HG02642 (cell line): ENCODE results near the gene LRRC15.

ENCODE experiments used
- ATAC-seq: cut with Tn5 transposase; IDR thresholded peaks from one replicate; pipeline ENCODE4 v1.9.1; 2021; ENCODE audit warnings: mild to moderate bottlenecking; ENCODE audit not compliant: unreplicated experiment, poor library complexity

The LRRC15 gene

DNA sequence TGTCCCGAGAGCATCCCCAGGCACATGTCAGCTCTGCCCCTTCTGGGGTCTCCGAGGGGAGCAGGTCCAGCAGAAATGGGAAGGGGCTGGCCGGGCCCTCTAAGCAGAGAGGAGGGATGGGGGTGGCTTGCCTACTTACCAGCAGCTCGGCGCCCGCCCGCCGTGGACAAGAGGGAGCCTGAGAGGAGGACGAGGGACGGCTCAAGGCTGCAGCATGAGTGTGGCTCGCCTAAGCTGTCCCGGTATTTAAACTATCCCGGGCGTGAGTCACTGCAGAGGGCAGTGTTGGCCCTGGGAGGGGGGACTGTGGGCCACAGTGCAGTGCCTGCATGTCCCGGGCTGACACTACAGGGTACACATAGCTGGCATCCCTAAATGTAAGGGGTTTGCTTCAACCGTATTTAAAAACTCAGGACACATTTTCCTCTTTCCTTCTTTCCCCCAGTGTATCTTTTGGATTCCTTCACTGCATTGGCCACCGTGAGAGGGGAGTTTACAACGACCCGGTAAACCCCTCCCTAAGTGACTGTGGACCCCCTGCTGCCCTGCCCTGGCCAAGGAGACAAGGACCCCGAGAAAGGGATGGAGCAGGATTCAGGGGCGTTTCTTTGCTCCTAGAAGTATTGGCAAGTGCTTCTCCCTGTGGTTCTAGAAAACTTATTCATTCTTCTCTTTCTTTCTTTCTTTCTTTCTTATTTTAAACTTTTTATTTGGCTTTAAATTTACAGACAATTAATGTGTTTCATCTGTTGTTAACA lies at the start of gene LRRC15:
Gene LRRC15 (minus strand): TSS at position 222 of the 758 bp plus-strand sequence. CDS start 8,700 bp downstream, outside the sequence.
- ATAC-seq: no peak

GRCh38 chr3:194418671-194419070 lies 49.1 kb upstream of the LRRC15 start:
- ATAC-seq: no peak

DNA sequence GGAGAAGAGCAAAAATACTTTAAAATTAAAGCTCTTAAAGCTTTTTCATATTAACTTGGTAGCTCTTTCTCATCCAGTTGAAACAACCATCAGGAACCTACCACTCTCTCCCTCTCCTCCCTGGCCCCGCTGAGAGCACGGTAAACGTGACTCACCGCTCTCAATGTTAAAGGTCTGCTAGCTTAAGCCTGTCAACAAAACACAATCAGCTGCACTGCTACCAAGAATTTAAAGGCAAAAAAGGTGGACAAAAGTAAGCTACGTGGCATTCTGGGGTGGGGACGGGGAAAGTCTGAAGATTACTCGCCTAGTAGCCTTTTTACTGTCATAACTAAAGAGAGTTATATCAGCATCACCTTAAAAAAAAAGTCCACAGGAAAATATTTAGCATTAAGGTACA lies 37.9 kb upstream of the LRRC15 start:
- no peak for ATAC-seq

DNA sequence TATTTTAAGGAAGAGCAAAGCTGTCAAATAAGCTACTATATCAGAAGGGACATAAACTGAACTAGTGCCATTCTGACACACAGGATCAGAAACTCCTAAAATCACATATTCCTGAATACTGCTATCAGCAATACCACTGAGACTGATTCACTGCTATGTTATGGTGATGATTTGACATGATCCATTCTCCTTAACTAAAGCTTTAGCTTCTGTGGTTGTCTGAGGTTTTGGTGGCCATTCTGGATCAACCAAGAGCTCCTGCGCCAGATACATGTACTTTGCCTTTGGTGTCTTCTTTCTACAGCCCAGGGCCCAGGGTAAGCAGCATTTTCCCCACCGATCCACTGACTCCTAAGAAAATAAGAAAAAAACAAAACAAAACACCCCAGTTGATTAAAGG lies 36.2 kb upstream of the LRRC15 start:
- no peak for ATAC-seq

GRCh38 chr3:194404365-194405140 lies 35.0 kb upstream of the LRRC15 start:
- no peak for ATAC-seq

DNA sequence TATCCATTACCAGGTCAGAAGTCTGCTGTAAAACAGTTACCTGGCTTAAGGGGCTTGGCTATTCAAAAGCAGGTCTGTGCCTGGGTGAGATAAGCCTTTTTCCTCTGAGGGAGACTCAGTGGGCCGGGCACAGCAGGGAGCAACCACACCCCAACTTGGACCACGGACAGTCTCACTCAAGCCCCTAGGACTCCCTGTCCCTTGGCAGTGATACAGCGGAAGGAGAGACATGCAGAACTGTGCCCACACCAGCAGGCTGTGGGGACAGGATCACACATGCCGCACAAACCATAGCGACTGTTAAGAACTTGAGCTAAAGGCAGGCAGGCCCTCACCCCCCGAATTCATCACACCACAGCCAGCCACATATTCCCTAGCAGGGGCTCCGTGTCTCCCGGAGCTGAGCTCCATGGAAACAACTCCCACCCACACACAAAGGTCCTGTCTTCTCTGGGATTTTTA lies 32.4 kb upstream of the LRRC15 start:
- ATAC-seq: no peak

GRCh38 chr3:194401346-194401745 lies 31.8 kb upstream of the LRRC15 start:
- ATAC-seq: no peak

DNA sequence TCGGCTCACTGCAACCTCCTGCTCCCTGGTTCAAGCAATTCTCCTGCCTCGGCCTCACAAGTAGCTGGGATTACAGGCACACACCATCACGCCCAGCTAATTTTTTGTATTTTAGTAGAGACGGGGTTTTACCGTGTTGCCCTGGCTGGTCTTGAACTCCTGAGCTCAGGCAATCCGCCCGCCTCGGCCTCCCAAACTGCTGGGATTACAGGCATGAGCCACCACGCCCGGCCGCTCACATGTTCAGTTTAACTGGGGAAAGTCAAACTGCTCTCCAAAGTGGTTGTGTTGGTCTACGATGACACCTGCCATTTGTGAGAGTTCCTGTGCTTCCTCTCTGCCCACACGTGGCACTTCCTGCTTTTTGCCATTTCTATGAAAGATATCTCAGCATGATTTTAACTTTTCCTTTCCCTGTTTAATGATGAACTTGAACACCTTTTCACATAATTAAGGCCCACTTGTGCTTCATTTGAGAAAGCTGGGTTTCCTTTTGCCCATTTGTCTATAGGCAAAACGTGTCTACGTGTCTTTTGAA lies 30.4 kb upstream of the LRRC15 start:
- ATAC-seq: no peak

DNA sequence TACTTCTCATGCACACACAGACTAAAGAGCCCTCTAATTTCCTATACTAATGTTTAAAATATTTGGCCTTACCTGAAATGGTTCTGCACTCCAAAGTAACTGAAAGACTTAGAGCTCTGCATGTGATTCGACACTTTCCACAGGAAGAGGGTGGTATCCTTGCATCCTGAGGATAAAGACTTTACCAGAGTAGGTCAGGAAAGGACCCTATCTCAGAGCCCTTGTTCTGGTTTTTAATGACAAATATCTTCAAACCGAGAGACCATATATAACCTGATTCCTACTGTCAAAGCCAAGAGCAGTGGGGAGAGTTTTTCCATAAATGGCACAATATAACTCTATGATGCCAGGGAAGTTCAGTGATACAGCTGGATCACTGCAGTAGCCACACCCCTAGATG lies 29.6 kb upstream of the LRRC15 start, which contains the start of gene GP5:
Gene GP5 (minus strand): TSS at position 101 of the 400 bp plus-strand sequence. CDS start 984 bp downstream, outside the sequence.
- no peak for ATAC-seq

- ATAC-seq: no peak
Measured at GRCh38 chr3:194397757-194398312, 28.3 kb upstream of the LRRC15 start.

DNA sequence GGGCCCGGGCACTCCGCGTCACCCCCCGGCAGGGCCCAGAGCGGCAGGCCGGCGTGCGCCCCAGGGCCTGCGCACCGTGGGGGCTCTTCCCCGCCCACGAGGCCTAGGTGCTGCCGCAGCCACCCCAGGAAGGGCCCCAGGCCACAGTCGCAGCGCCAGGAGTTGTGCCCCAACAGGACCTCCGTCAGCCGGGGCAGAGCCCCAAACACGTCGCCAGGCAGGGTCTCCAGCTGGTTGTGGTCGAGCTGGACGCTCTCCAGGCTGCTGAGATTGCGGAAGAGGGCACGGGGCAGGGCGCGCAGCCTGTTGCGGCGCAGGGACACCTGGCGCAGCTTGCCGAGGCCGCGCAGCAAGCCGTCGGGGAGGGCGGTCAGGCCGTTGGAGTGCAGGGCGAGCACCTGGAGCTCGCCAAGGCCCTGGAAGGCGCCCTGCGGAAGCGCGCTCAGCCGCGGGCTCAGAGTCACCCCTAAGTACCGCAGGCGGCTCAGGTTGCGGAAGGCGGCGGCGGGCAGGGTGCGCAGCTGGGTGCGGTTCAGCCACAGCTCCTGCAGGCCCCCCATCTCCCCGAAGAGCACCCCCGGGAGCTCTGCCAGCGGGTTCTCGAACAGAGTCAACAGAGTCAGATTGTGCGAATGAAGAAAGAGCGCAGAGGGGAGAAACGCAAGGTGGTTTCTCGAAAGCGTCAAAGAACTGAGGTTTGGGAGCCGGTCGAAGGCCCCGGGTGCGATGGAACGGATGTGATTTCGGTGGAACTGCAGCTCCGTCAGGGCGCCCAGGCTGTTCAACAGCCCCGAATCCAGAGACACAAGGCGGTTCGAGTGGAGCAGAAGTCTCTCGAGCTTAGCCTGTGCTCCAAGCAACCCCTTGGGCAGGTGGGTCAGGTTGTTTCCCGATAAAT lies 27.6 kb upstream of the LRRC15 start:
- no peak for ATAC-seq

DNA sequence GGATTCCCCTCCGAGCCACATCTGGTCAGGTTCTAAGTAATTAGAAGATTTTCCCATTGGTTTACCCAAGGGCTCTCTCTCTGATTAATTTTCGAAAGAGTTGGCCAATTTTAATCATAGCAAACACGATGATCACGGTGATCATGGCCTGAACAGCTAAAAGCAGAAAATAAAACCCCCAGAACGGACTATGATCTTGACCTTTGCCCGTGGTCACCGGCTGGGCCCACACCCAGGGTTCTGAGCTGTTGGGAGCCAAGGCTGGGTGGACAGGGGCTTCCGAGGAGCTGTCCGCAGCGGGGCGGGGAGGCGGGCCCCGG lies 27.0 kb upstream of the LRRC15 start:
- ATAC-seq: no peak

DNA sequence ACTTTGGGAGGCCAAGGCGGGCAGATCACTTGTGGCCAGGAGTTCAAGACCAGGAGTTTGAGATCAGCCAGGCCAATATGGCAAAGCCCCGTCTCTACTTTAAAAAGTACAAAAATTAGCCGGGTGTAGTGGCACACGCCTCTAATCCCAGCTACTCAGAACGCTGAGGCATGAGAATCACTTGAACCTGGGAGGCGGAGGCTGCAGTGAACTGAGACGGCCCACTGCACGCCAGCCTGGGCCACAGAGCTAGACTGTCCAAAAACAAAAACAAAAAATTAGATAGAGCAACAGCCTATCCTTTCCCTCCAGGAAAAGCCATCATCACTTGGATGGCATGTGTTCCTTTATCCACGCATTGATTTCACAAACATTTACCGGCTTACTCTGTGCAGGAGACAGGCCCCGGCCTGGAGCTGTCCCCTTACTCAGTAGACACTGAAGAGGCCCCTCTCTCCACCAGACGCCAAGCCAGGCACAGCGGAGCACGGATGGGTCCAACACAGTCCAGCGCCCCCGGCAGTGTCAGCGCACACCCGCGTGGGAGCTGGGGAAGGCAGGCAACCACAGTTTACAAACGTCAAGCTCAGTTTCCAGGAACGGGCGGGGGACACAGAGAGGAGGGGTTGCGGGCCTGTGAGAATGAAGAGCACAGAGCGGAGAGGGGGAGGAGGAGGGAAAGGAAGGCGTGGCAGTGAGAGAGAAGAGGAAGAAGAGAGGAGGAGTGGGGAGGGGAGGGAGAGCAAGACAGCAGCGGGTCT lies 26.4 kb upstream of the LRRC15 start:
- no peak for ATAC-seq

GRCh38 chr3:194395212-194395611 lies 25.7 kb upstream of the LRRC15 start:
- ATAC-seq: no peak

DNA sequence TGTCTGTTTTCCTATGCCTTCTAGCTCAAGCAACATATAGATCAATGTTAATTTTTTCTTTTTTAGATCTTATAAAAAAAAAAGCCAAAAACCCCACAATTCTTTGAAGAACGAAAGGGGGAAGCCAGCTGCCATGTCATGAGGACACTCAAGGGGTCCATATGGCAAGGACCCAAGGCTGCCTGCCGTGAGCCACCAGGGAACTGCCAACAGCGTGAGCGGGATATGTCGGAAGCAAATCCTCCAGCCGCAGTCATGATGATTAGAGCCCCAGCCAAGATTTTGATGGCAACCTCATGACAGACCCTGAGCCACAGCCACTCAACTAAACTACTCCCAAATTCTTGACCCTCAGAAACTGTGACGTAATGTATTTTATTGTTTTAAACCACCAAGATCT lies 23.0 kb upstream of the LRRC15 start:
- no peak for ATAC-seq

- no peak for ATAC-seq
Measured at GRCh38 chr3:194390835-194391234, 21.3 kb upstream of the LRRC15 start.

DNA sequence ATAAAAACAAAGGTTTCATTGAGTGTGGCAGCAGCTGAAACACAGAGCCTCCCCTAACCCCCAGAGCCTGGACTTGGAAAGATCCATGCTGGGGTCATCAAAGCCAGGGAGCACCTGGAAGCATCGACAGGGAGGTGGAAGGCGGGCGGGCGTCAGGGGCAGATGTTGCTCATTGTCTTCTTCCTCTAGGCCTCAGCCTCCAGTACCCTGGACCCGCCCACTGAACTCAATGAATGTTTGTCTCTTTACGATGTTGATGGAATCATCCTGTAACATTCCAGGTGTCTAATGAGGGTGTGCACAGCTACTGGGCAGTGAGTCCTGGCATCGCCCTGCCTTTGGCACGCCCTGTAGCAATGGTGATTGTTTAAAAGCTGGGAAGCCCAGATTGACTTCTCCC lies 19.7 kb upstream of the LRRC15 start:
- no peak for ATAC-seq

DNA sequence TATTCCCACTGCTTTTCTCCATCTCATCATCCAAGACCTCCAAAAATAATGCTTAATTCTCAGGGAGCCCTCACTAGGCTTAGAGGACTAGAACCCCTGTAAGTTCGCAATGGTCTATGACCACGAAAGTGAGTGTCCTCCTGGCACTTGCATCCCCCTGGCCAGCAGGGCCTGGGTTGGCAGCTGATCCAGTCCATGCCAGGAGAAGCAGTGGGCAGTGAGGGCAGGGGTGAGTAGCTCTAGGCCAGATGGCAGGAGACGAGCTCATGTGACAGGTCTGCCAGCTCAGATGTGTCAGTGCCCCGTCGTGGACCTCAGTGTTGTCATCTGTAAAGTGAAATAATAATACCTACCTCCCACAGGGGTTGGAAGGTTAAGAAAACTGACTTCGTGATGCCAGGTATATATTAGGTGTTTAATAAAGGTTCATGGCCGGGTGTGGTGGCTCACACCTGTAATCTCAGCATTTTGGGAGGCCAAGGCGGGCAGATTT lies 18.4 kb upstream of the LRRC15 start:
- ATAC-seq: no peak

- ATAC-seq: no peak
Measured at GRCh38 chr3:194387276-194387675, 17.7 kb upstream of the LRRC15 start.
